ENCODE measurements around the gene OR10C1.

DNA sequence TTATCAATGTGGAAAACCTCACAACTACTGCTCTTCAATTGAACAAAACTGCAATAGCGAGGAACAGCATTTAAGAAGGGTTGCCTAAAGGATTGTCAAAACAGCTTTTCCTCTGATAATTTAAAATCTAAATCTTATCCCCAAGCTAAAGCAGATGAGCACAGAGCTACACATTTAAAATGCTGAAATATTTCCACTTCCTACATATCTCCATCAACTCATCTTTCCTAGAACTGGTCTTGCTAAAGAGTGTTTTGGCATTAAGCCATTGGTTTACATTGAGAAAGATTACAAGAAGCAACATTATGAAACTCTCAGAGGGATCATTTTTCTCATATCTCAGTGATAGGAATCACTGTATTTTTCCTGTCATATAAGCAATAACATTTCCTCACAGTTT is 3.6 kb downstream of the OR10C1 start:
- TF ChIP-seq POLR2A (IDR thresholded peaks at IDR 0.05; ENCODE audit: low read length) (no peak), NFE2L2 (conservative IDR thresholded peaks at IDR 0.05; ENCODE audit: low read length) (no peak)
- TF ChIP-seq, protein P1, sequence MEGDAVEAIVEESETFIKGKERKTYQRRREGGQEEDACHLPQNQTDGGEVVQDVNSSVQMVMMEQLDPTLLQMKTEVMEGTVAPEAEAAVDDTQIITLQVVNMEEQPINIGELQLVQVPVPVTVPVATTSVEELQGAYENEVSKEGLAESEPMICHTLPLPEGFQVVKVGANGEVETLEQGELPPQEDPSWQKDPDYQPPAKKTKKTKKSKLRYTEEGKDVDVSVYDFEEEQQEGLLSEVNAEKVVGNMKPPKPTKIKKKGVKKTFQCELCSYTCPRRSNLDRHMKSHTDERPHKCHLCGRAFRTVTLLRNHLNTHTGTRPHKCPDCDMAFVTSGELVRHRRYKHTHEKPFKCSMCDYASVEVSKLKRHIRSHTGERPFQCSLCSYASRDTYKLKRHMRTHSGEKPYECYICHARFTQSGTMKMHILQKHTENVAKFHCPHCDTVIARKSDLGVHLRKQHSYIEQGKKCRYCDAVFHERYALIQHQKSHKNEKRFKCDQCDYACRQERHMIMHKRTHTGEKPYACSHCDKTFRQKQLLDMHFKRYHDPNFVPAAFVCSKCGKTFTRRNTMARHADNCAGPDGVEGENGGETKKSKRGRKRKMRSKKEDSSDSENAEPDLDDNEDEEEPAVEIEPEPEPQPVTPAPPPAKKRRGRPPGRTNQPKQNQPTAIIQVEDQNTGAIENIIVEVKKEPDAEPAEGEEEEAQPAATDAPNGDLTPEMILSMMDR (IDR thresholded peaks at IDR 0.05) = no peak
